Upper lobe of right lung (tissue), 1 donor: ENCODE results near the gene STXBP5. TPM values are rescaled to one million over a fixed set of nuclear protein-coding genes. Genes with fewer than 3 reads are reported as not detected.

Experiments
- ATAC-seq: fragments of 200-7000 bp; cut with Tn5 transposase; one replicate; pipeline ENCODE4 v1.9.1; 2020; ENCODE audit warnings: mild to moderate bottlenecking, moderate library complexity
- DNase-seq: peaks from one replicate; pipeline ENCODE4 v3.0.0-alpha.2; 2020
- H3K27ac ChIP-seq: fragments of 200-600 bp; one replicate; pipeline ENCODE4 v1.8.0; 2022
- H3K27me3 ChIP-seq: fragments of 200-600 bp; one replicate; pipeline ENCODE4 v1.8.0; 2022; ENCODE audit warnings: mild to moderate bottlenecking
- H3K36me3 ChIP-seq: fragments of 200-600 bp; one replicate; pipeline ENCODE4 v1.8.0; 2022
- H3K4me1 ChIP-seq: fragments of 200-600 bp; one replicate; pipeline ENCODE4 v1.8.0; 2022
- H3K4me3 ChIP-seq: fragments of 200-600 bp; one replicate; pipeline ENCODE4 v1.8.0; 2022; ENCODE audit warnings: mild to moderate bottlenecking
- H3K9me3 ChIP-seq: fragments of 200-600 bp; one replicate; pipeline ENCODE4 v1.8.0; 2022
- intact Hi-C: fragments of 100-400 bp; cut with DNase I; formaldehyde crosslinking; loops from one replicate; pipeline ENCODE4 v1.11.0; 2022
- total RNA-seq: library from RNA; stranded (reverse); fragmentation: NEBNext Ultra II Directional; extraction: Animal tissue kit (Norgen Biotek cat#: 25700); gene quantifications from one replicate; pipeline ENCODE4 v1.2.1, GENCODE V29; 2021
- TF ChIP-seq, protein P1 (sequence below): fragments of 200-600 bp; IDR thresholded peaks from one replicate; pipeline ENCODE4 v1.8.0; 2022; ENCODE audit warnings: antibody characterized with exemption
- donor health status: DM: no; HTN: yes; CAD: no; lungs with severe emphysema.

Gene STXBP5
- total RNA-seq, 1 donor from 2014 or later: 22.1 TPM

DNA sequence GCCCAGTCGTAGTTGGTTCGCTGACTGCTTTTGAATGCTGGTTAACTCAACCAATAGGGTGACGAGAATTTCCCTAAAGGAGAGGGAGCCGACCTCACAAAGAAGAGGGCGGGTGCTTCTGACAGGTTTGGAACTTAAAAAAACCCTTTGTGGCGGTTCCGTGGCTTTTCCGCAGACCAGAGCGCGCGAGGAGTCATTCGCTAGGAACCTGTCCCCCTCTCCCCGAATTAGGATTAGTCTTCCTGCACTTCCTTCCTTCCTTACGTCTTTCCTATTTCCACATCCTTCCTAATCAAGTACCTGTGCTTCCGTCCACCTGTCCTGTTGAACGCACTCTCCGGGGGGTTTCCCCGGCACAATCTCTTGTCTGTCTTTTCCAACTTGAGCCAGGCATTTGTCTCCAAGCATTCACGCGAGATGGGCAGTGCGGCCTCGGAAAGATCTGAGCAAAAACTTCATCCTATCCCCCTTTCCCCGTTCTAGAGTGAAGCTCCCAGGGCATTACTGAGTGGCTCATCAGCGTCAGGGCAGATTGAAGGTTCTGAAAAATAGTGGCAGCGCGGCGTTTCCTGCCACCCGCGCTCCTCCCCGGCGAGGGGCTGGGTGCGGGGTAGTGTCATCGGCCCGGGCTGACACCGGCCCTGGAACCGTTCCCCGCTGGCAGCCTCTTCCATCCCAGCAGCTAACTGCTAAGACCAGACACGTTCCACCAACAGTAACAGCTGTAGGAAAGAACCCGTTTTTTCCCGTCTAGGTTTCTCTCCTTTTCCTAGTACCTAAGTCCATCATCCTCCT is 1.5 kb upstream of the STXBP5 start:
- Histone ChIP-seq H3K4me3 (peak overlapping the region; percentile 82), H3K27ac (peak overlapping the region; percentile 94), H3K27me3 (no peaks in the 10 kb centered on the region), H3K36me3 (no peaks in the 10 kb centered on the region), H3K9me3 (no peaks in the 10 kb centered on the region), H3K4me1 (peaks cover 4% of the 10 kb centered on the region)
- TF ChIP-seq, protein P1, sequence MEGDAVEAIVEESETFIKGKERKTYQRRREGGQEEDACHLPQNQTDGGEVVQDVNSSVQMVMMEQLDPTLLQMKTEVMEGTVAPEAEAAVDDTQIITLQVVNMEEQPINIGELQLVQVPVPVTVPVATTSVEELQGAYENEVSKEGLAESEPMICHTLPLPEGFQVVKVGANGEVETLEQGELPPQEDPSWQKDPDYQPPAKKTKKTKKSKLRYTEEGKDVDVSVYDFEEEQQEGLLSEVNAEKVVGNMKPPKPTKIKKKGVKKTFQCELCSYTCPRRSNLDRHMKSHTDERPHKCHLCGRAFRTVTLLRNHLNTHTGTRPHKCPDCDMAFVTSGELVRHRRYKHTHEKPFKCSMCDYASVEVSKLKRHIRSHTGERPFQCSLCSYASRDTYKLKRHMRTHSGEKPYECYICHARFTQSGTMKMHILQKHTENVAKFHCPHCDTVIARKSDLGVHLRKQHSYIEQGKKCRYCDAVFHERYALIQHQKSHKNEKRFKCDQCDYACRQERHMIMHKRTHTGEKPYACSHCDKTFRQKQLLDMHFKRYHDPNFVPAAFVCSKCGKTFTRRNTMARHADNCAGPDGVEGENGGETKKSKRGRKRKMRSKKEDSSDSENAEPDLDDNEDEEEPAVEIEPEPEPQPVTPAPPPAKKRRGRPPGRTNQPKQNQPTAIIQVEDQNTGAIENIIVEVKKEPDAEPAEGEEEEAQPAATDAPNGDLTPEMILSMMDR: no peak
- DNase-seq (peak; percentile 79), ATAC-seq (peak; percentile 91)
- intact Hi-C loops: no loop called here

DNA sequence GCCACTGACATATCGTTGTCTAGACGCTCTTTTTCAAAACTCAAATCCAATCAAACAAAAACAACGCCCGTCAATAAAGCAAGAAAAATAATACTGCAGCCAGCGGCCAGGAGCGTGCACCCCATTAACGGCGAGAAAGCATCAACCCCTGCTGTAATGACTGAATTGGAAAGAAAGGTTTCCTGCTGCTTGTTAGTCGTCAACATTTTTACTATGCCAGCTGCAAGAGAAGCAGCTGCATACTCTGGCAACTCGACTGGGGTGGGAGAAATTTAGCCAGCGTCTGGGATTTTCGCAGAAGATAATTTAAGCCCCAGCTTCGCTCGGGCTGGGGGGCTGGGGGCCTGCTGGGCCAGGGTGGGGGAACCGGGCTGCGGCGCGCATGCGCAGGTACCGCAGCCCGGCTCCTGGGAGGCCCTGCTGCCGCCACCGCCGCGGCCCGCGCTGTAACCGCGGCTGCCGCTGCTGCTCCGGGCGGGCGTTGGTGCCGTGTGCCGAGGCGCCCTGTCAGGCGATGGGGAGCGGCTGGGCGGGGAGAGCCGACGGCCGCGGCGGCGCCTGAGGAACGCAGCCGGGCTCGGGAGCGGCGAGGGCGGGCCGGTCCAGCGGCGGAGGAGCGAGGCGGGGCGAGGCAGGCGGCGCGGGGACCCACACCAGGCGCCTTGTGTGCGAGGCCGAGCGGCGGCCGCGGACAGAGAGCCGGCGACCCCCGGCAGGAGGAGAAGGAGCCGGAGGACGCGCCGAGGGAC is 732 bp upstream of the STXBP5 start:
- peak; percentile 90 for DNase-seq
- H3K27ac ChIP-seq: peak overlapping the region; percentile 94
- intact Hi-C loops: no loop called here
- peaks cover 10% of the 10 kb centered on the region for H3K4me1 ChIP-seq
- no peaks in the 10 kb centered on the region for H3K36me3 ChIP-seq
- ATAC-seq: peak; percentile 90
- TF ChIP-seq, protein P1: no peak
- no peaks in the 10 kb centered on the region for H3K9me3 ChIP-seq
- peak overlapping the region; percentile 82 for H3K4me3 ChIP-seq
- H3K27me3 ChIP-seq: no peaks in the 10 kb centered on the region

DNA sequence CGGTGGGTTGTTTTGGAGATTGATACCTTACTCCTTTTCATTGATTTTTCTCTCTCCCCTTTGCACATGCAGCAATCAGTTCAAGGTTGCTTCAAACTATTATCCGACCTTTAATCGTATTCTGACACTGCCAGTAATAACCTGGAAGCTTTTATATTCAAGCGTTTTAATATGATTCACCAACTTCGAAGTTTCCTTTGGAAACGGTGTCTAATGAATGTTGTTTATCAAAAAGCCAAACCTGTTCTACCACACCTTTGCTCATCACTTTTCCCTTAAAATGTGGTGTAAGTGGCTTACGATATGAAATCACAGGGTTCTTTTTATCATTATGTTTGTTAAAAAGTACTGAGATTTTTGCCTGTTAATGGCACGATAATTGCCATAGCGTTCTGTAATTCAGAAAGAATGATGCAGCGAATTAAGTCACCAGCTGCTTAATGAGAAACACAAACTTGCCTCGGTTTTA is 660 bp downstream of the STXBP5 start:
- Histone ChIP-seq H3K27ac (peak overlapping the region; percentile 94), H3K36me3 (no peaks in the 10 kb centered on the region), H3K4me3 (peak overlapping the region; percentile 82), H3K27me3 (no peaks in the 10 kb centered on the region), H3K4me1 (peaks cover 10% of the 10 kb centered on the region), H3K9me3 (no peaks in the 10 kb centered on the region)
- intact Hi-C loops: no loop called here
- ATAC-seq: no peak
- no peak for DNase-seq
- TF ChIP-seq, protein P1: no peak

DNA sequence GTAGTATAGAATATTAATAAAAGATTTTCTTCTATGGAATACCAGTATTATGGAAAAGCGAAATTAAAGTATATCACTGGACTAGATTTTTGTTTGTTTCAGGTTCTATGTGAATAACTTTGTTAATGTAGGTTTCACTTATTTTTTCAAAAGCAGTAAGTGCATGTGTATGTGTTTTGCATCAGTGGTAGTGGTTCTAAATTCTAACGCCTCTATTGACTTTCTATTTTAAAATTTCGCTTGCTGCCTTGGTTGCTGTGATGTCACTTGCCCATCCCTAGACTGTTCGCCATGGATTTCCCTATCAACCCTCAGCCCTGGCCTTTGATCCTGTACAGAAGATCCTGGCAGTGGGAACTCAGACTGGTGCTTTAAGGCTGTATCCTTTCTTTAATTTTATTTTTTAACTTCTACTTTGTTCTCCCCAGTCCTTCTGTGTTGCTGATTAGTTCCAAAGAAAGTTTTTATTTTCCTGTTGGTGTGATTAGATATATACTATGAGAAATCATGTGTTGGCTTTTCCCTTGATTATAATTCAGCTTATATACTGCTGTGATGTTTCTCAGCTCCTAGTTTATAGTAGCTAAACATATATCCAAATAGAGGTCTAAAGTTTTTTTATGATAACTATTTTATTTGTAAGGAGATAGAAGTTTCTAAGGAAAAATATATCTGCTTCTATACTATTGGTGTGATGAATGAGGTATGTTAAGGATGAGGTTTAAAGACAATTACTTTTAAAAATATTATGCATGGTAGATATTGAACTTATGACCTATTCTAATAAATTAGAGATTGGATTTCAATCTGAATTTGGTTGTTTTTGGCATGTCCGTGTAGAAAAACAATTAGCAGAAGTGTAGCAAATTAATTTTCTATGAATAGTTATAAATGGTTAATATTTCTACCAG is 1.7 kb downstream of the STXBP5 start:
- no peaks in the 10 kb centered on the region for H3K27me3 ChIP-seq
- H3K4me1 ChIP-seq: peaks cover 10% of the 10 kb centered on the region
- TF ChIP-seq, protein P1: no peak
- intact Hi-C loops: no loop called here
- H3K27ac ChIP-seq: no peak overlapping the region
- peak overlapping the region; percentile 82 for H3K4me3 ChIP-seq
- ATAC-seq: no peak
- no peak for DNase-seq
- no peaks in the 10 kb centered on the region for H3K9me3 ChIP-seq
- no peaks in the 10 kb centered on the region for H3K36me3 ChIP-seq

DNA sequence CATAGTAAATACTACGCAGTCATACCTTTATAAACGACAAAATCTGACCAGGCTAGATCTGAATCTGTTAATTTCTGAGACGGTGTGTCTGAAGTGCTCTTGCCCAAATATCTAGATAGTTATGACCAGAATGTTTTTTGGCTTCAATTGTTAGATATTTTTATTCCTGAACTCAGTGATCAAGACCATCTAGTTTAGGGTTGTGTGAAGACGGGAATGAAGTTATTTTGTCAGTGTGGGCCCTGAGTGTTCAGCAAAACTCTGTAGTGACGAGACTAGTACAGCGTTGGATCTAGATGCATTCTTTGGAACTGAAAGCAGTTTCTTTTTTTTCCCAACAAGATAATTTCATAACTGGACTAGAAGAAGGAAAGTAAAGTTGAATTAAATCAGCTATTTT is 3.1 kb downstream of the STXBP5 start:
- intact Hi-C loops: no loop called here
- DNase-seq (no peak), ATAC-seq (no peak)
- Histone ChIP-seq H3K4me1 (peaks cover 10% of the 10 kb centered on the region), H3K36me3 (no peaks in the 10 kb centered on the region), H3K4me3 (peak overlapping the region; percentile 25), H3K27me3 (no peaks in the 10 kb centered on the region), H3K27ac (peak overlapping the region; percentile 53), H3K9me3 (no peaks in the 10 kb centered on the region)
- TF ChIP-seq, protein P1: no peak
